ENCODE data around the gene CD72. TPM values are rescaled to one million over a fixed set of nuclear protein-coding genes. Genes with fewer than 3 reads are reported as not detected.

The CD72 gene
- total RNA-seq, 1 donor, result 0.86 TPM

DNA sequence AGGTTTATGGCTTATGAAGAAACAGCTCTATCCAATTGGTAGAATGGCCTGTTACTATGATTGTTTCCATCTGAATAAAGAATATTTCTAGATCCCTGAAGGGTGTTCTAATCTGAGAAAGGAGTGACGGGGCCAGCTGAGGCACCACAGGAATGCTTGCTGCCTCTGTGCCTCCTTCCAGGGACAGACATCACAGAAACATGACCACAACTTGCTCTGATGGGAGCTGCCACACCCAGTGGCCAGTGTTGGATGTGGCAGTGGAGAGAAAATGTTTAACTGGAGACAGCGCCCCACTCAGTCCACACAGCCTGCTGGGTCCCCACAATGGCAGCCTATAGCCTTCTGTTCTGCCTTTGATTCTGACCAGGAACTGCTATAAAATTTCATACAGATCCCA lies 51.8 kb downstream of the CD72 start:
- no peak overlapping the region for H3K4me3 ChIP-seq (ENCODE audit: low read depth, low read length)
- TF ChIP-seq, protein P1, sequence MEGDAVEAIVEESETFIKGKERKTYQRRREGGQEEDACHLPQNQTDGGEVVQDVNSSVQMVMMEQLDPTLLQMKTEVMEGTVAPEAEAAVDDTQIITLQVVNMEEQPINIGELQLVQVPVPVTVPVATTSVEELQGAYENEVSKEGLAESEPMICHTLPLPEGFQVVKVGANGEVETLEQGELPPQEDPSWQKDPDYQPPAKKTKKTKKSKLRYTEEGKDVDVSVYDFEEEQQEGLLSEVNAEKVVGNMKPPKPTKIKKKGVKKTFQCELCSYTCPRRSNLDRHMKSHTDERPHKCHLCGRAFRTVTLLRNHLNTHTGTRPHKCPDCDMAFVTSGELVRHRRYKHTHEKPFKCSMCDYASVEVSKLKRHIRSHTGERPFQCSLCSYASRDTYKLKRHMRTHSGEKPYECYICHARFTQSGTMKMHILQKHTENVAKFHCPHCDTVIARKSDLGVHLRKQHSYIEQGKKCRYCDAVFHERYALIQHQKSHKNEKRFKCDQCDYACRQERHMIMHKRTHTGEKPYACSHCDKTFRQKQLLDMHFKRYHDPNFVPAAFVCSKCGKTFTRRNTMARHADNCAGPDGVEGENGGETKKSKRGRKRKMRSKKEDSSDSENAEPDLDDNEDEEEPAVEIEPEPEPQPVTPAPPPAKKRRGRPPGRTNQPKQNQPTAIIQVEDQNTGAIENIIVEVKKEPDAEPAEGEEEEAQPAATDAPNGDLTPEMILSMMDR (IDR thresholded peaks at IDR 0.05; ENCODE audit: insufficient read depth, low read depth, low read length), result peak; percentile 6
- no peak for DNase-seq (ENCODE audit: low read depth)

DNA sequence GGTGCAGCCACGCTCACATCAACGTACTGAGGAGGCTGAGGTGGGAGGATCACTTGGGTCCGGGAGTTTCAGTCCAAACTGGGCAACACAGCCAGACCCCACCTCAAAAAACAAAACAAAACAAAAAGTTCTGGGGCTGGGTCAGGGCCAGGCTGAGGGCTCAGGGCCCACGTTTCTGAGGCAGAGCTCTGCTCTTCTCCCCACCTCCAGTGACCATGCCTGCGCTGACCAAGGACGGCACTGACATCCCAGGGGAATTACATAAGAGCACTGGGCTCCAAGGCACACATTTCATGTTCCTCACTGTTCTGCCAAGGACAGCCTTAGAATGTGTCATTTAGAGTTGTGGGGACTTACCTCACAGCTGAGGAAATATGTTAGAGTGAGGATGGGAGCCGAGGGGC lies 53.6 kb downstream of the CD72 start:
- no peak for DNase-seq (ENCODE audit: low read depth)
- TF ChIP-seq, protein P1 (IDR thresholded peaks at IDR 0.05; ENCODE audit: insufficient read depth, low read depth, low read length), result no peak
- H3K4me3 ChIP-seq (ENCODE audit: low read depth, low read length), result no peak overlapping the region

DNA sequence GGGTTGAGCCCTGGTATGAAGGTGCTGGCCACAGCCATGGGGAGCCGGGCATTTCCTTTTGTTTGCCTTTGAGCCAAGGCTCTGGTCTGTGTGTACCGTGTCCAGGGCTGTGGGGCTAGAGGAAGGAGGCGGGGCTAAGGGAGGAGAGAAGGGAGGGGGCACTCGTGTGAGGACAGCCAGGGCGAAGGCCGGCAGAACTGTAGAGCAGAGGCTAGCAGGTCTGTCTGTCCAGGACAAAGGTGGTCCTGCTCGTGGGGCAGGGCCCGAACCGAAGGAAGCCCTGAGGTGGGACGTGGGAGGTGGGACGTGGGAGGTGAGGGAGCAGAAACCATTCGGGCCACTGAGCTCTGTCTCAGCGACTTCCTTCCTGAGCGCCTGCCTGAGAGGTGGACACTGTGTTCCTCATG lies 54.4 kb downstream of the CD72 start:
- no peak overlapping the region for H3K4me3 ChIP-seq (ENCODE audit: low read depth, low read length)
- no peak for DNase-seq (ENCODE audit: low read depth)
- TF ChIP-seq, protein P1 (IDR thresholded peaks at IDR 0.05; ENCODE audit: insufficient read depth, low read depth, low read length), result no peak

DNA sequence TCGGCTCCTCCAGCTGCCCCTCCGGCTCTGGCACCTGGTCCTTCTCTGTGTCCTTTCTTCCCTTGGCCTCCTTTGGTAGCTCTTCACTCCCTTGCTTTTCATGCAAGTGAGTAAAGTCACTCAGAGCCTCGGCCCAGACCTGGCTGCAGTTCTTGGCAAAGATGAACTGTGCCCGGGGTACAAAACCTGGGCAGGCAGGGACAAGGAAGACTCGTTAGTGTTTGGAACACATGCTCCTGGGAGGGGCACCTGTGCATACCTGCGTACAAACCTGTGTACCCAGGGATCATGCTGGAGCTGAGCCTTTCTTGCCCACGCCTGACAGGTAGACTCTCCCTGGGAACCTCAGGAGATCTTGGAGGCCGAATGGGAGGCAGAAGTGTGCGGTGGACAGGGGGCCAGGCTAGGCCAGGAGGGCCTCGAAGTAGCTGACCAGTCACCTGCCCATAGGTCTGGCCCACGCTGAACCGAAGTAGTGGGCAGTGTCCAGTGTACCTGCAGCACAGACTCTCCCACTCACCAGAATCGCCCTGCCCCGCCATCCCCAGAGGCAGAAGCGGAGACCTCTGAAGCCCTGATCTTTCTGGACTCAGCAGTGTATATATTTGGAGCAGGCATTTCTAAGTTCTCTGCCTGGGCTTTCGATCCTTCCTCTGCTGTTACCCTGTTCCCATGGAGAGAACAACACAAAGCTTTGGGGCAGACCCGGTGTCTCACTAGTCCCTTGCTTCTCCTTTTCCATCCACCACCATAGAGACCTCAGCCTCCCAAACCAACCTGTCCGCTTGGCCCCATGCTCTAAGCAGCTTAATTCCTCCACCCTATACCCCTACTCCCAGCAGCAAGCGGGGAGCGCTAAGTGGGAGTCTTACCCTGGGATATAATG lies 55.1 kb downstream of the CD72 start:
- no peak for DNase-seq (ENCODE audit: low read depth)
- TF ChIP-seq, protein P1 (IDR thresholded peaks at IDR 0.05; ENCODE audit: insufficient read depth, low read depth, low read length), result no peak
- H3K4me3 ChIP-seq (ENCODE audit: low read depth, low read length), result no peak overlapping the region

DNA sequence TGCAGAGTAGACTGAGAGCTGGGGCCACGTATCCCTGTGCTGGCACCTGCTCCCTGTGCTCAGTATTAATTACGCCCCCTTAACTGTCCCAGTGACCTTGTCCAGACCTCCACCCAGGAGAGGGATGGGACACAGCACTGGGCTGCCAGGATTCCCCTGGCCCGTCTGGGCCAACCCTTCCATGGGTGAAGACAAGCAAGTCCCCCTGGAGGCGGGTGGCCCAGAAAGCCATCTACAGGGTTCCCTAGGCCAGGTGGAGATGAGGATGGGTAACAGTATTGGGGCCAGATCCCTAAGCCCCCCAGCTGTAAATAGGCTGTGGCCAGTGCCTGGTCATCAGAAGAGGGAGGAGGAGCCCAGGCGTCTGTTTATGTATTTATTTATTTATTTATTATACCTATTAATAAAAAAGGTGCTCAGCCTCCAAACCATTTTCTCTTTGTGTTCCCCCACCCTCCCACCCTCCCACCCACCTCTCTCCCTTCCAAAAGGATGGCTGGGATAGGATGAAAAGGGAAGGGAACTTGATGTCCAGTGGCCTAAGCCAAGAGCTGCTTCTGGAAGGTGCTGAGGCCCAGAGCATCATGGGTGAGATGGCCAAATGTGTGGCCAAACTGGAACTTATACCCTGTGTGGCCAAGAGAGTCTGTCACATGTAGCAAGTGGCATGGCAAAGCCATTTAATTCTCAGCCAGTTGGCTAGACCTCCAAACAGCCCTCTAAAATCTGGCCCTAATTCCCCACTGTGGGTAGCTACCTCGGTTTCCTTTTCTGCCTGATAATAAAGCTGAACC lies 56.5 kb downstream of the CD72 start:
- TF ChIP-seq, protein P1 (IDR thresholded peaks at IDR 0.05; ENCODE audit: insufficient read depth, low read depth, low read length), result no peak
- no peak overlapping the region for H3K4me3 ChIP-seq (ENCODE audit: low read depth, low read length)
- no peak for DNase-seq (ENCODE audit: low read depth)

DNA sequence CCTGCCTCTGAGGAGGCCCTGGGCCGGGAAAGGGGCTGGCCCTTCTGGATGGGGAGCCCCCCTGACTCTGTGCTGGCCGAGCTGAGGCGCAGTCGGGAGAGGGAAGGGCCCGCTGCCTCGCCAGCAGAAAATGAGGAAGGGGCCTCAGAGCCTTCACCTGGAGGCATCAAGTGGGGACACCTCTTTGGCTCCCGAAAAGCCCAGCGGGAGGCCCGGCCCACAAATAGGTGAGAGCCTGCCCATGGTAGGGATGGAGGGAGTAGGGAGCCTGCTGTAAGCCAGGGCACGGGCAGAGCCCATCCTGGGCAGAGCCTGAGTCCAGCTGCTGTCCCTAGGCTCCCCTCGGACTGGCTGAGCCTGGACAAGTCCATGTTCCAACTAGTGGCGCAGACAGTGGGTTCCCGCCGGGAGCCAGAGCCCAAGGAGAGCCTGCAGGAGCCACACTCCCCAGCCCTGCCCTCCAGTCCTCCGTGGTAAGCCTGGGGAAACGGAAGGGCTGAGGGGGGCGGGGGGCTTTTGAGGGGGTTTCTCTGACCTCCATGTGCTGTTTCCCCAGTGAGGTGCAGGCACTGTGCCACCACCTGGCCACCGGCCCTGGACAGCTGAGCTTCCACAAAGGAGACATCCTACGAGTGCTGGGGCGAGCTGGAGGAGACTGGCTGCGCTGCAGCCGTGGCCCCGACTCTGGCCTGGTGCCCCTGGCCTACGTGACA lies 57.4 kb downstream of the CD72 start:
- TF ChIP-seq, protein P1 (IDR thresholded peaks at IDR 0.05; ENCODE audit: insufficient read depth, low read depth, low read length), result no peak
- DNase-seq (ENCODE audit: low read depth), result no peak
- H3K4me3 ChIP-seq (ENCODE audit: low read depth, low read length), result no peak overlapping the region

Data from fibroblast of villous mesenchyme (primary cell).